ENCODE measurements around the gene EREG.
"Not testable (repeated sequence)": the region's sequence is repeated elsewhere in the genome, so short reads cannot be mapped to it uniquely, and the experiment has no call there.

Gene EREG

DNA sequence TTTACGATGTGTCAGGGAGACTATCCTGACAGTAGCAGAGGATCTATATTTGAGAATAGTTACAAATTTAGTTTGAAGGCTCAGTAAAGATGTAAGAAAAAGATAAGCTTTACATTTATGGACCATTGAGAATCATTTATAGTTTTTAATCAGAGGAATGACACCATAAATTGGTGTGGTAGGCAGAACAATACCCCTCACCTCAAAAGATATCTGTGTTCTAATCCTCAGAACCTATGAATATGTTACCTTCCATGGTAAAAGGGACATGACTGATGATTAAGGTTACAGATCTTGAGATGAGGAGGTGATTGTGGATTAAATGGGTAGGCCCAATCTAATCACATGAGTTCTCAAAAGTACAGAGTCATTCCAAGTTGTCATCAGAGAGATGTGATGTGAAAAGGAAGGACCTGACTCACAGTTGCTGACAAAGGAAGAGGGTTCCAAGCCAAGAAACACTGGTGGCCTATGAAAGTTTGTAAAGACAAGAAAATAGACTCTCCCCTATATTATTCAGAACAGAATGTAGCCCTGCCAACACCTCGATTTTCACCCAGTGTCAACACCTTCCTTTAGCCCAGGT lies 27.0 kb downstream of the EREG start:
- DNase-seq: no peak

- DNase-seq: no peak
Measured at GRCh38 chr4:74394476-74395136, 29.7 kb downstream of the EREG start.

DNA sequence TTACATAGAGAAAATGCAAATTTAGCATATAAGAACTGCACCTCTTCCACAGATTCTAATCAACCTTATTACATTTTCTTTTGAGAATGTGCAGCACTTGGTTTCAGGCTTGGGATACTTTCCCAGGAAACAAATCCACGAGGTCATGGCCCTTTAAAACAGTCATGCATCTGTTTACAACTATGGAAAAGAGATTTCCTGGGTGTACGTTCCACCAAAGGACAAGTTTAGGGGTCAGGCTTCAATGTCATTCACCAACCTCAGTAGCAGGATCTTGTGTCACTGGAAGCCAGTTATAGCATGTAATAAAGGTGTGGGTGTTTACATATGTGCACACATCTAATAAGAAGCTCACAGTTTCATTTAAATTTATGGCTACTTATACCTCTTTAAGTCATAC lies 30.7 kb downstream of the EREG start:
- DNase-seq: no peak

DNA sequence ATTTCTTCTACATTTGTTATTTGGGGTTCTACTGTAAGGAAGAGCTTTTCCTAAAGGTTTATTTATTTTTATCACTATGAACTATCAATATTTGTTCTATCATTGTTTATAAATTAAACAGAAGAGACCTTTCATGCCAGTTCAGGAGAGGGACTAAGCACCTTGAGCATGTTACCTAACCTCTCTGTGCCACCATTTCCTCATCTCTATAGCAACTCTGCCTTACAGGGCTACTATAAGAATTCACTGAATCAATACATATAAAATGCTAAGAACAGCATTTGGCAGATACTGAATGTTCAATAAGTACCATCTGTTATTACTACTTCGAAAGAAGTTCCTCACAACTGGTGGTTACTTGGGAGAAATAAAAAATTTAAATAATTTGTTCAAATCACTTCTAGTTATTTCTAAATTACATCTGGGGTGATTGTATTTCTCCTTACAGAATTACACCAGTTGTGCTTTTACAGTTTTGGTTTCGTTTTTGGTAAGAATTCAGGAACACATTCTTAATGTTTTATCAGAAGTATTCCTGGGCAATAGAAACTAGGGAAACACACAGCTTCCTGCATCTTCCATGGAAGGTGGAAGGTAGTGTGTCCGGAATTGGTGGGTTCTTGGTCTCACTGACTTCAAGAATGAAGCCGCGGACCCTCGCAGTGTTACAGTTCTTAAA lies 32.9 kb downstream of the EREG start:
- DNase-seq: peak; percentile 16

- DNase-seq: not testable (repeated sequence)
Measured at GRCh38 chr4:74398894-74399589, 34.1 kb downstream of the EREG start.

DNA sequence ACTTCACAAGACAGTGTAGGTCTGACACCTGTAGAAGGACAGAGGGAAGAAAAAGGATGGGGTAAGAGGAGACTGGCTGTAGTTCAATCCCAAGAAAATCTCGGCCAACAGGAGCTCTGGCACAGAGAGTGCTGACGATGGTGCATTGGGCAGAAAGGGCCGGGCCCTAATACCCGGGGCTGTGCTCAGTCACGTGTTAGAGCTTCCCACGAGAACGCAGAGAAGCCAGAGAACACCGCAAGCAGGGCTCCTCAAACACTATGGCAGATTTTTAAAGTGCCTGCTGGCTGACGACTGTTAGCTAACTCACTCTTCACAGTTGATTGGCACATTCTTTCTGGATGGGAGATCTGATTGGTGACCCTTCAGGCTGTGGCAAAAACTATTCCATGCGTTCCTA lies 35.5 kb downstream of the EREG start:
- no peak for DNase-seq

- no peak for DNase-seq
Measured at GRCh38 chr4:74402692-74403456, 37.9 kb downstream of the EREG start.

- no peak for DNase-seq
Measured at GRCh38 chr4:74407891-74408290, 42.9 kb downstream of the EREG start.

GRCh38 chr4:74408639-74409038 lies 43.7 kb downstream of the EREG start:
- DNase-seq: no peak

- no peak for DNase-seq
Measured at GRCh38 chr4:74410272-74410671, 45.3 kb downstream of the EREG start.

DNA sequence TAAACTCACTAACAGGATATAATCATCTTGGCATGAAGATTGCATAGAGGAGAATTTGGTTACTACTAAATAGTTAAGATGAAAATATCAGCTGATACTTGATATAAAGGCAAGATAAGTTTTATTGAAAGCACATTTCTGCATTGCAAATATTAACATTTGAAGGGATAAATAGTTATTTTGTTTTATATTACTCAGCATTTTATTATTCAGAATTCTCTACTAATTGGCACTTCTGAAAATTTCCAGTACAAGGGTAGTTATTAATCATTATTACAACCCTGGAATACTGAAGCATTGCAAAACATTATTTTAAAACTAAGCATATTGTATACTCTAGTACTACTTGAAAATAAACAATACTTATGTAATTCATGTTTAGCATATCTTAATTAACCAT lies 47.3 kb downstream of the EREG start:
- DNase-seq: no peak

- DNase-seq: no peak
Measured at GRCh38 chr4:74413265-74413664, 48.3 kb downstream of the EREG start.

- no peak for DNase-seq
Measured at GRCh38 chr4:74414149-74414809, 49.3 kb downstream of the EREG start.

GRCh38 chr4:74415602-74416300 lies 50.8 kb downstream of the EREG start:
- DNase-seq: no peak

GRCh38 chr4:74418063-74418670 lies 53.2 kb downstream of the EREG start:
- DNase-seq: no peak

GRCh38 chr4:74420863-74421262 lies 55.9 kb downstream of the EREG start:
- no peak for DNase-seq

- no peak for DNase-seq
Measured at GRCh38 chr4:74423104-74423503, 58.2 kb downstream of the EREG start.

DNA sequence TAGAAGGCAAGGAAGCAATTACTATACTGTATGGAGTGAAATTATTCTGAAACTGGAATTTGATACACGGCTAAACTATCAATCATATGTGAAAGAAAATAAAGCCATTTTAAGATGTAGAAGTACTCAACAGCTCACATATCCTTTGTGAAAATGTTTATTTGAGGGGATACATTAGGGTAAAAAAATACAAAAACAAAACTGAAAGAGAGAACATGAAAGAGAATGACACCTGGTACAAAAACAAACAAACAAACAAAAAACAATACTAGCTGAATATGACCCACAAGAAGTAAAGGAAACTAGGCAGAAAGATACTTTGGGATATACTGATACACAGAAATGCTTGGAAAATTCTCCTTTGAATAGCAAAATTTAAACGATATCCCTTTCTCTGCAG lies 59.2 kb downstream of the EREG start:
- DNase-seq: no peak

- DNase-seq: no peak
Measured at GRCh38 chr4:74426101-74426500, 61.2 kb downstream of the EREG start.

DNA sequence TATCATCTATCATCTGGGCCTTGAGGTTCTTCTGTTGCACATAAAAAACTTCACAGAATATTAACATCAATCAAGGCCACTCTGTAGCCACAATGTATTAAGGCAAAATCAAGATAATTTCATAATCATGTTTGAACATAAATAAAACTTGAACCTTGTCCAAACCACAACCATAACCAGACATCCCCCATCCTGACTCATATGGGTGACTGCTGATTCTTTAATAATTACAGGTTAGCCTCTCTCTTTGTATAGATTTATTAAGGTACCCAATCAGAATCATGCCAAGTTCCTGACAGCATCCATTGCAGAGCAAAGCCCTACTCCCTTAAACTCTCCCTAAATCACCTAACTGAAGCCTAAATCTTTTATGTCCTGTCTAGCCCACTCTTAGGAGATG lies 63.3 kb downstream of the EREG start:
- DNase-seq: no peak

DNA sequence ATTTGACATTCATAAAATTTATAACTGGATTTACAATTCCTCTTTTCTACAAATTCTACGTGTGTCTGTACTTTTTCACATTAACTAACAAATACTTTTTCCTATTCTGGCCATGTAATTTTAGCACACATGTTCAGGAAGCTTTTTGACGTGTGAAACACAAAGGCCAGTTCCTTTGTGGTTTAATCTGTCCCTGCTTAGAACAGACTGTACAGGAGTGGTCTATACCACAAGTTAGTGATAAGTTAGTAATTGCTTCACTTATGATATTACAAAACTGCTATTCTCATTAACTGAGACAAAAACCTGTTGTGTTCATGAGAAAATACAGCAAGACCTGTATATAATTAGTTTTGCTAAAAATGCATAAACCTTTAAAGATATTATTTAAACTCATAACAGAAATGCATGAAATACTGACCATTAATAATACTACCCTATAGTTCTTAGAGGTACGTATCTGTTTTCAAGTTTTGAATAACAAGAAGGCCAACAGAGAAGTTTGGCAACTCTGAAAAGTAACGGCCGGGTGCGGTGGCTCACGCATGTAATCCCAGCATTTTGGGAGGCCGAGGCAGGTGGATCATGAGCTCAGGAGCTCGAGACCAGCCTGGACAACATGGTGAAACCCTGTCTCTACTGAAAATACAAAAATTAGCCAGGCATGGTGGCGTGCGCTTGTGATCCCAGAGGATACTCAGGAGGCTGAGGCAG lies 66.3 kb downstream of the EREG start:
- no peak for DNase-seq
